Measurements from ENCODE around the gene C21orf58. TPM values are rescaled to one million over a fixed set of nuclear protein-coding genes. Genes with fewer than 3 reads are reported as not detected.
A peak's percentile ranks its signal among the peaks of the same experiment; 100 is the strongest.
"Not testable (repeated sequence)": the region's sequence is repeated elsewhere in the genome, so short reads cannot be mapped to it uniquely, and the experiment has no call there.

C21orf58 gene
- total RNA-seq = 1 to 10 TPM in 5 of 6 experiments, under 1 TPM in 1; 1.00 to 2.4 (median 1.4) TPM
- long read RNA-seq = 0 reads

- Histone ChIP-seq H3K4me1 (peaks cover 0 to 18% (median 8%) of the 10 kb centered on the region in 4 donors), H3K36me3 (peaks cover 0 to 6% (median 0%) of the 10 kb centered on the region in 4 donors), H3K4me3 (peak within 1 kb of the TSS; percentile 97 to 100 (median 98)), H3K9me3 (no peaks in the 10 kb centered on the region), H3K27ac (peak within 1 kb of the TSS; percentile 93 to 96 (median 94)), H3K27me3 (no peaks in the 10 kb centered on the region)
- DNase-seq (peak; percentile 99), ATAC-seq (peak; percentile 90 to 95 (median 93))
- intact Hi-C loops (cut with DNase I) = no loop called here
- no peak for TF ChIP-seq POLR2A (IDR thresholded peaks at IDR 0.05)
- TF ChIP-seq CTCF (IDR thresholded peaks at IDR 0.05) = no peak
- 0% methylated on average over 23 of the region's 76 CpGs for WGBS (ENCODE audit: insufficient coverage, low coverage, low lambda C conversion rate, missing lambda C conversion rate)
Measured at GRCh38 chr21:46323710-46324389, at the start of gene C21orf58, which contains the start of gene PCNT. C21orf58 (minus strand) TSS chr21:46323870; CDS start chr21:46322738, 1,132 bp downstream. PCNT (plus strand) TSS chr21:46324156; CDS start chr21:46324229, 73 bp downstream.

GRCh38 chr21:46372947-46373346 is 49.3 kb upstream of the C21orf58 start:
- H3K9me3 ChIP-seq; H3K36me3 ChIP-seq; intact Hi-C loops (cut with DNase I); H3K27me3 ChIP-seq; DNase-seq; H3K4me1 ChIP-seq; ATAC-seq; H3K27ac ChIP-seq; H3K4me3 ChIP-seq: not testable (repeated sequence)
- 89% methylated on average over 10 of the region's 10 CpGs for WGBS (ENCODE audit: insufficient coverage, low coverage, low lambda C conversion rate, missing lambda C conversion rate)

GRCh38 chr21:46372014-46372485 is 48.4 kb upstream of the C21orf58 start:
- H3K4me3 ChIP-seq = no peak overlapping the region
- H3K27me3 ChIP-seq = no peaks in the 10 kb centered on the region
- no peak for DNase-seq
- intact Hi-C loops (cut with DNase I) = no loop called here
- H3K4me1 ChIP-seq = no peaks in the 10 kb centered on the region
- ATAC-seq = no peak
- H3K36me3 ChIP-seq = peaks cover 0 to 4% (median 0%) of the 10 kb centered on the region in 4 donors
- H3K9me3 ChIP-seq = no peaks in the 10 kb centered on the region
- WGBS (ENCODE audit: insufficient coverage, low coverage, low lambda C conversion rate, missing lambda C conversion rate) = 96% methylated on average over 6 of the region's 7 CpGs
- no peak overlapping the region for H3K27ac ChIP-seq
- TF ChIP-seq POLR2A (IDR thresholded peaks at IDR 0.05) (no peak), CTCF (IDR thresholded peaks at IDR 0.05) (no peak)

- DNase-seq (no peak), ATAC-seq (no peak)
- peaks cover 0 to 10% (median 3%) of the 10 kb centered on the region in 4 donors for H3K36me3 ChIP-seq
- H3K4me1 ChIP-seq = no peaks in the 10 kb centered on the region
- H3K4me3 ChIP-seq = no peak overlapping the region
- no peak overlapping the region for H3K27ac ChIP-seq
- WGBS (ENCODE audit: insufficient coverage, low coverage, low lambda C conversion rate, missing lambda C conversion rate) = 91% methylated on average over 8 of the region's 16 CpGs
- intact Hi-C loops (cut with DNase I) = no loop called here
- H3K9me3 ChIP-seq = no peaks in the 10 kb centered on the region
- H3K27me3 ChIP-seq = no peaks in the 10 kb centered on the region
- TF ChIP-seq POLR2A (IDR thresholded peaks at IDR 0.05) = no peak
- no peak for TF ChIP-seq CTCF (IDR thresholded peaks at IDR 0.05)
Measured at GRCh38 chr21:46371204-46372013, 47.7 kb upstream of the C21orf58 start.
